Activated T-helper 17 cell treated with anti-CD3 and anti-CD28 coated beads, Interleukin-2, amount 50 U/mL, for 72 hours (primary cell): ENCODE measurements around the gene BID. TPM values are rescaled to one million over a fixed set of nuclear protein-coding genes. Genes with fewer than 3 reads are reported as not detected.
A peak's percentile ranks its signal among the peaks of the same experiment; 100 is the strongest.

Source experiments
- ATAC-seq: fragments of 150-1000 bp; cut with Tn5 transposase; replicated peaks from 2 replicates; pipeline ENCODE4 v1.10.0; 2021; ENCODE audit warnings: mild to moderate bottlenecking, moderate library complexity
- H3K27ac Mint-ChIP-seq: one replicate; pipeline ENCODE4 v1.8.0; 2022; ENCODE audit warnings: mixed read lengths
- H3K27me3 Mint-ChIP-seq: one replicate; pipeline ENCODE4 v1.8.0; 2022; ENCODE audit warnings: mixed read lengths
- H3K36me3 Mint-ChIP-seq: one replicate; pipeline ENCODE4 v1.8.0; 2022; ENCODE audit warnings: low read depth, mild to moderate bottlenecking, mixed read lengths
- H3K4me1 Mint-ChIP-seq: one replicate; pipeline ENCODE4 v1.8.0; 2022; ENCODE audit warnings: mixed read lengths
- H3K4me3 Mint-ChIP-seq: one replicate; pipeline ENCODE4 v1.8.0; 2022; ENCODE audit warnings: mild to moderate bottlenecking, mixed read lengths
- H3K9me3 Mint-ChIP-seq: one replicate; pipeline ENCODE4 v1.8.0; 2022; ENCODE audit warnings: mixed read lengths
- total RNA-seq, 2 donors: library from RNA; stranded (reverse); gene quantifications; one replicate each; pipeline ENCODE4 v1.2.3, GENCODE V29; 2022

The BID gene
- total RNA-seq, 2 donors from 2014 or later: 6.2 to 19.2 TPM

GRCh38 chr22:17748555-17749353, 25.5 kb downstream of the BID start:
- no peaks in the 10 kb centered on the region for H3K27me3 Mint-ChIP-seq
- H3K4me3 Mint-ChIP-seq: no peak overlapping the region
- no peak for ATAC-seq
- peaks cover 4% of the 10 kb centered on the region for H3K4me1 Mint-ChIP-seq
- no peak overlapping the region for H3K27ac Mint-ChIP-seq
- no peaks in the 10 kb centered on the region for H3K9me3 Mint-ChIP-seq
- H3K36me3 Mint-ChIP-seq: no peaks in the 10 kb centered on the region

- Mint-ChIP-seq H3K36me3 (no peaks in the 10 kb centered on the region), H3K9me3 (no peaks in the 10 kb centered on the region), H3K27ac (peak overlapping the region; percentile 68), H3K4me1 (peaks cover 4% of the 10 kb centered on the region), H3K27me3 (no peaks in the 10 kb centered on the region), H3K4me3 (no peak overlapping the region)
- ATAC-seq: no peak
Measured at GRCh38 chr22:17746916-17747315, 27.4 kb downstream of the BID start.

GRCh38 chr22:17744430-17744829, 29.8 kb downstream of the BID start:
- H3K27me3 Mint-ChIP-seq: no peaks in the 10 kb centered on the region
- no peak overlapping the region for H3K4me3 Mint-ChIP-seq
- no peak for ATAC-seq
- no peaks in the 10 kb centered on the region for H3K36me3 Mint-ChIP-seq
- H3K4me1 Mint-ChIP-seq: peaks cover 4% of the 10 kb centered on the region
- no peak overlapping the region for H3K27ac Mint-ChIP-seq
- H3K9me3 Mint-ChIP-seq: no peaks in the 10 kb centered on the region

GRCh38 chr22:17743661-17744411, 30.4 kb downstream of the BID start:
- no peaks in the 10 kb centered on the region for H3K36me3 Mint-ChIP-seq

DNA sequence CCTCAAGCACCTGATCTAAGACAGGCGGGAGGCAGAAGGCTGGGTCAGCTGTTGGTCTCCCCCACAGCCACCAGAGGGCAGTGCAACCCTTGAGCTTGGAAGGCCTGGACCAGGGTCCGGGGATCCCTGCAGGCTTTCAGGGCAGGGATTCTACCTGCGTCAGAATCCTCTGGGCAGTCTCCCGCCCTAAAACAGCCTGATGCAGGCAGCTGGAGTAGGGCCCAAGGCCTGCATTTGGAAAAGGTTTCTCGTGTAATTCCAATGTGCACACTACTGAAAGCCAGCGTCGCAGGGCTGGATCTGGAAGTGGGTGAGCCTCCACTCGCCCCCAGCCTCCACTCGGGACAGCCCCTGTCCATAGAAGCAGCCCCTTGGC, 31.8 kb downstream of the BID start:
- no peaks in the 10 kb centered on the region for H3K27me3 Mint-ChIP-seq
- ATAC-seq: peak; percentile 72
- H3K36me3 Mint-ChIP-seq: peaks cover 7% of the 10 kb centered on the region
- peaks cover 4% of the 10 kb centered on the region for H3K4me1 Mint-ChIP-seq
- H3K27ac Mint-ChIP-seq: no peak overlapping the region
- H3K4me3 Mint-ChIP-seq: no peak overlapping the region
- H3K9me3 Mint-ChIP-seq: no peaks in the 10 kb centered on the region

More at GRCh38 chr22:17743661-17744411, 30.4 kb downstream of the BID start:
- no peak for ATAC-seq
- no peak overlapping the region for H3K4me3 Mint-ChIP-seq
- H3K27me3 Mint-ChIP-seq: no peaks in the 10 kb centered on the region
- peaks cover 4% of the 10 kb centered on the region for H3K4me1 Mint-ChIP-seq
- H3K27ac Mint-ChIP-seq: no peak overlapping the region
- H3K9me3 Mint-ChIP-seq: no peaks in the 10 kb centered on the region

- Mint-ChIP-seq H3K9me3 (no peaks in the 10 kb centered on the region), H3K27me3 (no peaks in the 10 kb centered on the region), H3K4me3 (no peak overlapping the region), H3K4me1 (peaks cover 4% of the 10 kb centered on the region), H3K27ac (no peak overlapping the region), H3K36me3 (peaks cover 12% of the 10 kb centered on the region)
- no peak for ATAC-seq
Measured at GRCh38 chr22:17741866-17742526, 32.3 kb downstream of the BID start.

DNA sequence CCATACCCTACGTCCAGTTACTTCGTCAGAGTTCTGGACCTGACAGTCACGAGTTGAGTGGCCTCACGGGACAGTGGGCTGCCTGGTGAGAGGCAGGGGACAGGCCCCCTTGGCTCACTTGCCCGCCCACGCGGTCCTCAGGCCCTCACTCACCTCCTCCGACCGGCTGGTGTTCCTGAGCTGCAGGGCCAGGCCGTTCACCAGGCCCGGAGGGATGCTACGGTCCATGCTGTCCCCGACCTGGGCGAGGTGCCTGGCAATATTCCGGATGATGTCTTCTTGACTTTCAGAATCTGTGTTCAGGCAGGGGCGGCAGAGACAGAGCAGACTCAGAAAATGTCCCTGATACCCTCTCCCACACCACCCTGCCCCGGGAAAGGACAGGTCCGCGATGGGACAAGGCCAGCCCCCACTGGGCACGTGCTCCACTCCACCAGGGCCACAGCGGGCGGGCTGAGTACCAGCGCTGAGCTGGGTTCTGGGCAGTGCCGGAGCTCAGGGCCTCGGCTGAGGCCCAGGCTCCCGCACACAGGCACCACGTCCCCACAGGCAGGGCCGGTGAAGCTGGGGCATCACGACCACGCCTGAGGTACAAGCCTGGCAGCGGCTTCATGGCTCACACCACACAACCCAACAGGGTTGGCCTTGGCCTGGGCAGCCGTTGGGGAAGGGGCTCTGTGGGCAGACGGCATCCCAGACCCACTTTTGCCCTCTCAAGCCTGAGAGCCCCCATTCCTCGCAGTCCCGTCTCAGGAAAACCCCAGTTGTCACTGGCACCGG, 34.9 kb downstream of the BID start:
- Mint-ChIP-seq H3K27ac (no peak overlapping the region), H3K9me3 (no peaks in the 10 kb centered on the region), H3K4me1 (no peaks in the 10 kb centered on the region), H3K4me3 (no peak overlapping the region), H3K27me3 (no peaks in the 10 kb centered on the region), H3K36me3 (peaks cover 28% of the 10 kb centered on the region)
- ATAC-seq: no peak

GRCh38 chr22:17738386-17739128, 35.7 kb downstream of the BID start:
- Mint-ChIP-seq H3K27ac (no peak overlapping the region), H3K9me3 (no peaks in the 10 kb centered on the region), H3K4me1 (peaks cover 7% of the 10 kb centered on the region), H3K36me3 (peaks cover 36% of the 10 kb centered on the region), H3K4me3 (no peak overlapping the region), H3K27me3 (no peaks in the 10 kb centered on the region)
- ATAC-seq: no peak

DNA sequence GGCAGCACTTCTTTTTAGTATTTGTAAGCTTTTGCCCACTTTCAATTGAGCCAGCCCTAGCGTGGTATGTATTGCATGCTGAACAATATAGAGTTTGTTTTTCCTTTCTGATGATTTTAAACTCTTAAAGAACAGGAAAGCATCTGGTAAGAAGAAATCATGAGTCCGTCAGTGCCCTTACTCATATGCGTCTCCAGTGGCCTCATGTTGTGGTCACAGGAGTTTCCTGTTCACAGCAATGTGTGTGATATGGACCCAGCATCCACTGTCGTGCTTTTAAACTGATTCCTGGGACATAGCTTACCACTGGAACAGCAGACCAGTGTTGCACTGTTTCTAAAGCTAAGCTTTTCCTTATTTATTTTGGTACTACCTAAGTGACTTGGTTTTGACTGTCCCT, 40.1 kb downstream of the BID start:
- Mint-ChIP-seq H3K27ac (peak overlapping the region; percentile 65), H3K36me3 (peaks cover 78% of the 10 kb centered on the region), H3K4me1 (peaks cover 8% of the 10 kb centered on the region), H3K9me3 (no peaks in the 10 kb centered on the region), H3K4me3 (peak overlapping the region; percentile 19), H3K27me3 (no peaks in the 10 kb centered on the region)
- peak; percentile 97 for ATAC-seq

DNA sequence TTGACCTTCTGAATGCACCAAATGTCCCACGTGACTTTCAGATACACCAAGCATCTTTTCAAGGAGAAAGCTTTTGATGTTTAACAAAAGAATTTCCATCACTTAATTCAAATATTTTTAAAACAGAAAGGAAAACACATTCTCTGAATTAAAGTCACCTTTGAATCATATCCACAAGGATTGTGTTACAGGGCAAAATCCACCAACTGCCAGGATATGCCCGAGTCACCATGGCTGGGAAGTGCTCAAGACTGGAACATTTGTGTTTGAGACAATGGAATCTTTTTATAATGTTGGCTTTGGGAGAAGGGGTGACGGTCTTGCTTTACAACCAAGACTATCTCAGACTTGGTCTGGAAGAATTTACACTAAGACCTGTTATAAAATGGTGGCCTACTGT, 40.8 kb downstream of the BID start:
- Mint-ChIP-seq H3K27ac (peak overlapping the region; percentile 65), H3K36me3 (peaks cover 83% of the 10 kb centered on the region), H3K4me3 (peak overlapping the region; percentile 19), H3K27me3 (no peaks in the 10 kb centered on the region), H3K9me3 (no peaks in the 10 kb centered on the region), H3K4me1 (peaks cover 8% of the 10 kb centered on the region)
- no peak for ATAC-seq

DNA sequence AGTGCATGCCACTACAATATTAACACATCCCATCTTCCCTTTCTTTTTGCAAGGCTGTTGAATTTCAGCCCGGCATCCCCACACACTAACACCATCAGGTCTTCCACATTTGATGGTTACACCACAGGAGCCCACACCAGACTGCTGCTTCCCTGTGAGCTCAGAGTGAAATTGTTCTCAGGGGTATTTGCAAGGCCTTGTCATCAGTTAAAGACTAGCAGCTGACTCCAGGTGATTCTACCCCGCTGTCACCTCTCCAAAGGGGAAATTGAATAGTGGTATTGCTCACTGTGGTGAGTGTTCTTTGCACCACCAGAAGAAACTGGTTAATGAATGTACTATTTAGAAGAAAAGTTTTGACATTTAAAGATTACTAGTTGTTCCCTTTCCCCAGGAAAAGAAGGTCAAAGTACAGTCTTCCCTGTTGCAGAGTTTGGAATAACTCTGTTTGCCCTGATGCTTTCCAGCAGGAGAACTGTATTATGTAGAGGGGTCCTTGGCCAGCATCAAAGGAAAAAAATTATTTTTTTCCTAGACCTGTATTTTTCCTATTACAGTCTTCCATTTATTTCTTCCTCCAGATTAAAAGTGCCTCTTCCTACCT, 41.9 kb downstream of the BID start:
- Mint-ChIP-seq H3K4me3 (no peak overlapping the region), H3K27ac (no peak overlapping the region), H3K9me3 (no peaks in the 10 kb centered on the region), H3K27me3 (no peaks in the 10 kb centered on the region), H3K36me3 (peaks cover 84% of the 10 kb centered on the region), H3K4me1 (peaks cover 8% of the 10 kb centered on the region)
- no peak for ATAC-seq

DNA sequence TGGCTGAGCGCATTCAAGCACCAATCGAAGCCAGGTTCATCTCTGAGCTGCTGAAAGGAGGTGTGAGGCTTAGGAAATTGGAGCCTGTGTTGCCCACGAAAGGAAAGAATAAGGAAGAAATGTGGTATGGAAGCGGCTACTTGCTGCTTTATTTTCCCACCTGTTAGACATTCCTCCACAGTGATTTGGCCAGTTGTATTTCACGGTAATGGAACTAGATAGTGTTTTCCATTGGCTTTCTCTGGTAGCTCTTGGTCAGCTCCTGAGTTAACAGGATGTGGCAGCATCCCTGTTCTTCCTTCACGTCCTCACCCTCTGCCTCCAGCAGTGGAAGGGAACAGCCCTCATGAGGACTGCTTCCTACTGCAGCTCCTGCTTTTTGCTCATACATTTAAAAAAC, 44.7 kb downstream of the BID start:
- H3K4me3 Mint-ChIP-seq: no peak overlapping the region
- ATAC-seq: no peak
- peaks cover 17% of the 10 kb centered on the region for H3K4me1 Mint-ChIP-seq
- peaks cover 81% of the 10 kb centered on the region for H3K36me3 Mint-ChIP-seq
- H3K27me3 Mint-ChIP-seq: no peaks in the 10 kb centered on the region
- no peaks in the 10 kb centered on the region for H3K9me3 Mint-ChIP-seq
- H3K27ac Mint-ChIP-seq: peak overlapping the region; percentile 58

DNA sequence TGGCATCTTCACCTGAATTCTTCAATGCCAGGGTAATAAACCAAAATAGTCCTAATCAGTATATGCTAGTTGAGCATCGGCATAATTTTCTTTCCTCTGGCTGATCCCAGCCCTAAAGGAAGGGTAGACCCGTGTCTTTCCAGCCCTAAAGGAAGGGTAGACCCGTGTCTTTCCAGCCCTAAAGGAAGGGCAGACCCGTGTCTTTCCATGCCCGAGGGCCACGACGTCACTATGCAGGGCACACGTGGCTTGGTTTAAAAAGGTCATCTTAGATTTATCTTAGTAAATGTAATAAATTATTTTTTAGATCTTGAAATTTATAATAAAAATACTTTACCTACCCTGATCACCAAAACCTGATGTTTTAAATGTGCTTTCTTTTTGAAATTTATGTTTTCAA, 45.5 kb downstream of the BID start:
- Mint-ChIP-seq H3K4me3 (no peak overlapping the region), H3K4me1 (peaks cover 13% of the 10 kb centered on the region), H3K27me3 (no peaks in the 10 kb centered on the region), H3K27ac (peak overlapping the region; percentile 58), H3K36me3 (peaks cover 73% of the 10 kb centered on the region), H3K9me3 (no peaks in the 10 kb centered on the region)
- no peak for ATAC-seq
